LNCaP clone FGC (cell line): ENCODE measurements around the gene GOLGA6A.

Source experiments
- DNase-seq: peaks from one replicate; pipeline ENCODE4 v3.0.0-alpha.2; 2011; ENCODE audit warnings: low read depth
- H3K4me3 ChIP-seq: 2 replicates; pipeline ENCODE4 v1.5.1; 2011; ENCODE audit warnings: mild to moderate bottlenecking, low read depth, low read length, control low read depth
- CTCF ChIP-seq: IDR thresholded peaks from 2 replicates; pipeline ENCODE4 v1.5.1; 2012; ENCODE audit warnings: mild to moderate bottlenecking; ENCODE audit not compliant: control insufficient read depth, insufficient read depth; ENCODE audit errors: extremely low read depth

GOLGA6A gene

DNA sequence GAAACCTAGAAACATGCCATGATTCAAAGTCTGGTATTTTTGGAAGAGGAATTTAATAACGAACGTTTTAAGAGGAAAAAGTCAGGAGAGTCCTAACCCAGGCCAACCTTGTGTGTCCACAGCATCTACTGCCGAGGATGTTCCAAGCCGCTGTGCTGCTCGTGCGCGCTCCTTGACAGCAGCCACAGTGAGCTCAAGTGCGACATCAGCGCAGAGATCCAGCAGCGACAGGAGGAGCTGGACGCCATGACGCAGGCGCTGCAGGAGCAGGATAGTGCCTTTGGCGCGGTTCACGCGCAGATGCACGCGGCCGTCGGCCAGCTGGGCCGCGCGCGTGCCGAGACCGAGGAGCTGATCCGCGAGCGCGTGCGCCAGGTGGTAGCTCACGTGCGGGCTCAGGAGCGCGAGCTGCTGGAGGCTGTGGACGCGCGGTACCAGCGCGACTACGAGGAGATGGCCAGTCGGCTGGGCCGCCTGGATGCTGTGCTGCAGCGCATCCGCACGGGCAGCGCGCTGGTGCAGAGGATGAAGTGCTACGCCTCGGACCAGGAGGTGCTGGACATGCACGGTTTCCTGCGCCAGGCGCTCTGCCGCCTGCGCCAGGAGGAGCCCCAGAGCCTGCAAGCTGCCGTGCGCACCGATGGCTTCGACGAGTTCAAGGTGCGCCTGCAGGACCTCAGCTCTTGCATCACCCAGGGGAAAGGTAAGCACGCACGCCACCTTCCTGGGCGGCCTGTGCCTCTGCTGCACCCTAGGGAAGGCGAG is 59.5 kb downstream of the GOLGA6A start:
- H3K4me3 ChIP-seq = no peak overlapping the region
- no peak for TF ChIP-seq CTCF
- DNase-seq = no peak
